HS-5 (cell line): ENCODE results near the gene ZDHHC16.
A peak's percentile ranks its signal among the peaks of the same experiment; 100 is the strongest.
"Not testable (repeated sequence)": the region's sequence is repeated elsewhere in the genome, so short reads cannot be mapped to it uniquely, and the experiment has no call there.

Experiments
- DNase-seq: peaks from one replicate; pipeline ENCODE4 v3.0.0-alpha.2; 2012; ENCODE audit warnings: low read depth

Gene ZDHHC16

DNA sequence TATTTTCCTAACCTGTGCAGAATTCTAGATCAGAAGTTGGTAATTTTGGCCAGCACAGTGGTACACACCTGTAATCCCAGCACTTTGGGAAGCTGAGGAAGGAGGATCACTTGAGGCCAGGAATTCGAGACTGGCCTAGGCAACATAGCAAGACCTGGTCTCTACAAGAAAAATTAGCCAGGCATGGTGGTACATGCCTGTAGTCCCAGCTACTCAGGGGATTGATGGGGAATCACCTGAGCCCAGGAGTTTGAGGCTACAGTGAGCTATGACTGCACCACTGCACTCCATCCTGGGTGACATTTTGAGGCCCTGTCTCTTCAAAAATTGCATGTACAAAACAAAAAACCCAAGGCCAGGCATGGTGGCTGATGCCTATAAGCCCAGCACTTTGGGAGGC is 11.4 kb upstream of the ZDHHC16 start:
- DNase-seq: no peak

DNA sequence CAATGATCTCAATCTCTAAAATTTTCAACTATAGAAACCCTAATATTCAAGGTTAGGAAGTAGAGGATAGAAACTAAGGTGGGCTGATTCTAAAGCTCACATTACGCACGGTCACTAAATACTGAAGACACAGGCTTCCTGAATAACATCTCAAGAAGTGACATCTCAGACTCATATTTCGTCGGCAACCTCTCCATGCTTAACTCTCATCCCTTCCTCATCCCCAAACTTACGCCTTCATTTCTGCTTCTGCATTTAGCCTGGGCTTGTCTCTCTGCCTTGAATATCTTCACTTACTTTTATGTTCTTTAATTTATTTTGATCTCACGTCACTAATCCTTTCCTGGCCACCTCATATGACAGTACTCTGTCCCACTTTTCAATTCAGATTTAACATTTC is 10.8 kb upstream of the ZDHHC16 start:
- DNase-seq: no peak

DNA sequence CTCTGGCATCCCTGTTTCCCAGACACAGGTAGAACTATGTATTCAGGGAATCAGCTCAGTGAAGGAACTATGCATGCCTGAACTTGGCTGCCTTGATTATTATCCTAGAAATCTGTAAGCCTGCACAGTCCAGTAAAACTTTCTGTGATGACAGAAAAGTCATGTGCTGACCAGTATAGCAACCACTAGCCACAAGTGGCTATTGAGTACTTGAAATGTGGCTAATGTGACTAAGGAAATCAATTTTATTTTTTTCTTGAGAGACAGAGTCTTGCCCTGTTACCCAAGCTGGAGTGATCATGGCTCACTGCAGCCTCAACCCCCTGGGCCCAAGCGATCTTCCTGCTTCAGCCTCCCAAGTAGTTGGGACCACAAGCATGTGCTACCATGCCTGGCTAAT is 3.7 kb upstream of the ZDHHC16 start:
- no peak for DNase-seq

DNA sequence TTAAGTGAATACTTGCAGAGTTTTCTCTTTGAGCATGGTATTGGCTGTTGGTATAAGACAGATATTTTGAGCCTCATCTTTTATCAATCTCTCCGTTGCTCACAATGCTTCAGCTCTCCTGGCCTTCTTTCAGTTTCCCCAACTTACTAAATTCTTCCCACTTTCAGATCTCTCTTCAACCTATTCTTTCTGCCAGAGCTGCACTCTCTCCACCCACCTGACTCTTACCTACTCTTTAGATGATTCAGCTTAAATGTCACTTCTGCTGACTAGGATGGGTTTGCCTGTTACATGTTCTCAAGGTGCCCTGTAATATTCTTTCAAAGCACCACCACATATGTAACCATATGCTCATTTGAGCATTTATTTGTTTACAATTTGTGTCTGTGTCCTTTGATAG is 1.8 kb upstream of the ZDHHC16 start:
- DNase-seq: no peak

DNA sequence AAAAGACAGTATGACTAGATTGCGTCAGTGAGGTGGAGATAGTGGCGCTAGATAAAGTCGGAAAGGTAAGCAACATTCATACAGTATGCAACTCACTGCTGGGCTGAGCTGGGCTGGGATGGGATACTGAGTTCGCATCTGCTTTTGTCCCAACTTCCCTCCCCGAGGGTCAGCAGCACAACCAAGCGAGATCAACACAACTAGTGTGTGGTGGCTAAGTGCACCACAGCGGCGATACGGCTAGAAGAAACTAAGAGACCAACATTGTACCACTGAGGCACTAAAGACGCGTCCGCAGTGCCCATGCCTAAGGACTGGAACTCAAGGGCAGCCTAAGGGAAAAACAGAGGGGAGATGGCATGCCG is 636 bp upstream of the ZDHHC16 start:
- DNase-seq: no peak

DNA sequence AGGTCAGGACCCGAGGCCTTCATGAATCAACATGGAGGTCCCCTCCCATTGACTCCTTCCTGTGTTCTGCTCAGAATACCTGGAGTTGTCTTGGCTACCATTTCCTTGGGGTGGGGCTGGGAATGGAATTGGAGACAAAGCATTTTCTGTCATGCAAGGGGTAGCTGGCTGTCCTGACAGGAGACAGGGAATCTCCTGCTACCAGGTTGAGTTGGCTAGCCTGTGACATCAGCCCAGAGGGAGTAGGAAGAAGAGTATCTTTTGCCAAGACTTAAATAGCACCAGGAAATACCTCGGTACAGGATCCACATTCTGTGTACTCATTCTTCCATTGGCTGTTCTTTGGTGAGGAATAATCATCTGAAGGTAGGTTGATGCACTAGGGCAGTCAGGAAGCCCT is 4.9 kb downstream of the ZDHHC16 start:
- DNase-seq: no peak

DNA sequence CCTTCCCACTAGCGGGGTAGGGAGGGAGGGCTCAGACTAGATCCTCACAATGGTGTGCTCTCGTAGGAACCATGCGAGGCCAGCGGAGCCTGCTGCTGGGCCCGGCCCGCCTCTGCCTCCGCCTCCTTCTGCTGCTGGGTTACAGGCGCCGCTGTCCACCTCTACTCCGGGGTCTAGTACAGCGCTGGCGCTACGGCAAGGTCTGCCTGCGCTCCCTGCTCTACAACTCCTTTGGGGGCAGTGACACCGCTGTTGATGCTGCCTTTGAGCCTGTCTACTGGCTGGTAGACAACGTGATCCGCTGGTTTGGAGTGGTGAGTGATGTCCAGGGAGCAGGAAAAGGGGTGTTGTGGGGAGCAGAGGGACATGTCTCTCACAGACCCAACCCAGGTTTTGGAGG is 5.6 kb downstream of the ZDHHC16 start:
- DNase-seq: no peak

DNA sequence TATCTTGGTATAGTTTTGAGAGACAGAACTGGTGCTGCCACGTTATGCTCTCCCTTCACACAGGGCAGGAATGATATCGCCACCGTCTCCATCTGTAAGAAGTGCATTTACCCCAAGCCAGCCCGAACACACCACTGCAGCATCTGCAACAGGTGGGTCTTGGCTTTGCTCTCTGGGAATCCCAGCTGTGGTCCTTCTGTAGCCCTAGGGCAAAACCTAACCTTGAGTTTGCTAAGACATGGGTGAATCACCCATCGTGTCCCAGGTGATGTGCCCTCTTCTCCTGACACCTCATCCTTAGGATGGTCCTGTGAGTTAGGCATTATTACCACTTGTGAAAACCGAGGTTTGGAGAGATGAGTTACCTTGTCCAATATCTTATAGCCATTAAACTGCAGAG is 6.4 kb downstream of the ZDHHC16 start:
- no peak for DNase-seq

DNA sequence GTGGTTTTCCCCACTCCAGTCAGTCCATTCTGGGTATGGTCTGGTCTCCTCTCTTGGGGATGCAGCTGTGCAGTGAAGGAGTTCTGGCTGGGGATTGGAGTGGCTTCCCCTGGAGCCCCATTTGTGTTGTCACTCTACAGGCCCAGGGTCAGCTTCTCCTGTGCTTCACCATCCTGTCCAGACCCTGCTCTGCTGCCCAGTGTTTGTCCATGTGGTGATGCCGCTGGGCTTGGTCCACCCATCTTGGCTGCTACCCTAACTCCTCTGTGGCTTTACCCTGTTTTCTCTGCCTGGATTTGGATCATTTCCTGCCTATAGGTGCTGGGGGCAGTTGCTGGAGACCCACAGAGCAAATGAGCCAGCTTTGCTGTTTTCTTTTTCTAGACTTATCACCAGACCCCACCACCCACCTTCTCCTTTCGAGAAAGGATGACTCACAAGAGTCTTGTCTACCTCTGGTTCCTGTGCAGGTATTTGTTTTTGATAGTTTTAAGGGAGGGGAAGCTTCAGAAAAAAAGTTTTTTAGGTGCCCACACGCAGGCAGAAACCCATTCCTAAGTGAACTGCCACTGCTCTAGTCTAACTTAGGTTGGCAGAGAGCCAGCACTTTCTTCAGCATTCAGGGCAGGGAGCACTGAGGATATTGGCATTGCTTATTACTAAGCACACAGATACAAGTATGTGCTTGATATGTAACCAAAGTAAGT is 8.5 kb downstream of the ZDHHC16 start:
- no peak for DNase-seq

DNA sequence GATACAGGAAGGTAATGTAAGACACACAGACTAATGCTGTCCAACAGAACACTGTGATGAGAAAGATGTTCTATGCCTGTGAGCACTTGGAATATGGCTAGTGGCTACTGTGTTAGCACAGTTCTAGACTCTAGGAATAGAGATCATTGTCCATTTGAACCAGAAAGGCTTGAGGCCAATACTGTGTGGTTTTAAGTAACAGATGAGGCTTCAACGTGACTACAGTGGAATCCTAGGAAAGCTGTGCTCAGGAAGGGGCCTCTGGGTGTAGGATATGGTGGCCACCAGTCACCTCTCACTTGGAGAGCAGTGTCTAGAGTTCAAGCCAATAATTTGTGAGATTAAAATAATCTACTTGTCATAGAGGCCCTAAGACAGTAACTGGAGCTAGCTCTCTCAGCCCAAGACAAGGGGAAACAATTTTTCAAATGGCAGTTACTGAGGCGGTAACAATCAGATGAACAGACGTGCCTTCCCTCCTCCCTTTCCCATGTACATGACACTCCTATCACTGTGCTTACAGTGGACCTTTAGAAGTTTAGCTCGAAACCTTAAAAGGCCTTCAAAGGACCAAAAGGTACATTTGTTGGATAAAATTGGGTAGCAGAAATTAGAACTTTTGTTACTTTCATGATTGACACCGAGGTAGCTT is 10.2 kb downstream of the ZDHHC16 start:
- DNase-seq: no peak

DNA sequence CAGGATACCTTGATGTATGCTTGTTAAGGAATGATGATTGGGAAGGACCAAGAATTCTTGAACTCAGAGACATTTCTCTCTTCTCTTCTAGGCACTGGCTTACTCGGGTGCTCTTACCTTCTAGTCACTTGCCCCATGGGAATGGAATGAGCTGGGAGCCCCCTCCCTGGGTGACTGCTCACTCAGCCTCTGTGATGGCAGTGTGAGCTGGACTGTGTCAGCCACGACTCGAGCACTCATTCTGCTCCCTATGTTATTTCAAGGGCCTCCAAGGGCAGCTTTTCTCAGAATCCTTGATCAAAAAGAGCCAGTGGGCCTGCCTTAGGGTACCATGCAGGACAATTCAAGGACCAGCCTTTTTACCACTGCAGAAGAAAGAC is 10.7 kb downstream of the ZDHHC16 start:
- DNase-seq: no peak

DNA sequence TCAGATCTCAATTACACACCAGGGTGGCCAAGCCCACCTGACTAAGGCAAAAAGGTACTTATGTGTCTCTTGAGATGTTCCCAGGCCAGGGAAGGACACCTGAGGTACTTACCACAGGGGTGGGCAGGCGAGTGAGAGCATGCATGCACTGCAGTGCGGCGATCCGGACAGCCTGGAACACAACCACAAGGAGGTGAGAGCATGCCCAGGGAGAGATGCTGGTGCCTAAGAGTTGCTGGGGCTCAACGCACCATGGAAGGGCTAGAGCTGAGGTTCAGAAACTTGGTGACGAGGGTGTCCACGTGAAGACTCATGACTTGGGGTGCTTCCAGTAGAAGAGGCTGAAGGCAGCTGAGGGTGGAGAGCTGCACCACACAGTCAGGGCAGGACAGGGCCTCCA is 13.1 kb downstream of the ZDHHC16 start:
- DNase-seq: no peak

DNA sequence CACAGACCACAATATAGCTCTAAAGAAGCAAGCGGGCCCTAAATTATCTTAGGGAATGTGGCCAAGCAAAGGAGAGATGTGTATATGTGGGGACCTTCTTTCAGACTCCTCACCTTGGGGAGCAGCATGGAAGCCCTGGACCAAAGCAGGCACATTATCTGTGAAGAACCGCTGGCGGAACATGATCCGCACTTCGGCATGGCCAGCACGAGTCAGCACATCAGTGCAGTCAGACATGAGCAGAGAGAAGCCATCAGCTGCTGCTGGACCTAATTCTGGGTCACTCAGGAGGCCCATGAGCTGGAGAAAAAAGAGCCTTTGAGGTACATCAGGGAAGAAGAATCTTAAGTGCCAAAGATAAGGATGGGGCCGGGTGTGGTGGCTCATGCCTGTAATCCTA is 14.0 kb downstream of the ZDHHC16 start:
- DNase-seq: no peak

DNA sequence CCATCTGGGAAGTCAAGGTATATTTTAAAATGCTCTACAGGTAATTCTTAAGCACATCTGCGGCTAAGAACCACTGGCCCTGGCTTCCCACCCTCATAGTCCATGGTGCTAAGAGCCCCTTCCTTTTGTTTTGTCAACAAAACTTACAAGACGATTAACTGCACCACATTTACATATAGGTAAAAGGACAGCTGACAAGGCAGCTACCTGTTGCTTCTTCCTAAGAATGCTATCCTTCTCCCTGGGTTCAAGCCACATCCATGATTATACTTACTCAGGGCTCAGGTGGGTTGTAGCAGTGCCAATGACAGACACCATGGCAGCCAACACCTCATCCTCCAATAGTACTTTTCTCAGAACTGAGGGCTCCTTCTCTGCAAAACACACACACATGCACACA is 16.3 kb downstream of the ZDHHC16 start:
- no peak for DNase-seq

DNA sequence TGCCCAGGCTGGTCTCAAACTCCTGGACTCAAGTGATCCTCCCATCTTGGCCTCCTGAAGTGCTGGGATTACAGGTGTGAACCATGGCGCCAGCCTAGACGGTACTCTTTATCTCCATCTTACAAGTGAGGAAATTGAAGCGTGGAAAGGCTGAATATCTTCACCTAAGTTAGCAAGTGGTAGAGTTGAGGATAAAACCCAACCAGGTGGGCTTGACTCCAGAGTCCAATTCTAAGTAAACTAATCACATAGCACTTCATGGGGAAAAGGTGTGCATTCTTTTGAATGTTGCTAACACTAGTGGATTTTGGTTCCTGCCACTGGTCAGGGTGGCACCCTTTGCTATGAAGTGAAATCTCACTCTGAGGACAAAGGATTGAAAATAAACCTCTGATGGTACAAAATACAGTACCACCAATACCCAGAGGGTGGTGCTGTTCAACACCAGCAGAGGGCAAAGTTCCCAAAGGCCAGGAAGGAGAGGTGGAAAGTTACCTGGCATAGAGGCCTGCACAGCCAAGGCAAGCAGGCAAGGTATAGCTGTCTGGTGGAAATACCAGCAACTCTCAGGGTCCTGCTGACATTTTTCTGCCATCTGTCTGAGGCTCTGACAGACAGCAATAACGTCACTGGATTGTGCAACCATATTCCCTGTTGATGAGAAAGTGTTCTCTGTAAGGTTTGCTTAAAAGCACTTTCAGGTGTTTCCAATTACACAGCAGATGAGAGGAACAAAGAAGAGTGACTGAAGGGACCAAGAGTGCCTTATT is 17.6 kb downstream of the ZDHHC16 start:
- DNase-seq: peak; percentile 68

DNA sequence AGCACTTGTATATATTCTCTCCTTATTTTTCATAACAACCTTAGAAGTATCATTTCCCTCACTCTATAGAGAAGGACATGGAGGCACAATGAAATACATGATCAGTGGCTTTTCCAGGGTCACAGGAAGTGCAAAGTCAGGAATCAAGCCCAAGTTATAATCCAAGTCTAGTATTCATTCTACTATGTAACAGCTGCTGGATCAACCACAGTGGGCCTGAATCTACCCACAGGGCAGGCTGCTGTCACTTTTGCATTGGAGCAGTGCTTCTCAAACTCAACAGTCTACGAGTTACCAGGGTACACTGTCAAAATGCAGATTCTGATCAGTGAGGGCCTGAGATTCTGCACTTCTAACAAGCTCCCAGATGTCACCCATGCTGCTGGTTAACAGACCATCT is 18.3 kb downstream of the ZDHHC16 start:
- no peak for DNase-seq

DNA sequence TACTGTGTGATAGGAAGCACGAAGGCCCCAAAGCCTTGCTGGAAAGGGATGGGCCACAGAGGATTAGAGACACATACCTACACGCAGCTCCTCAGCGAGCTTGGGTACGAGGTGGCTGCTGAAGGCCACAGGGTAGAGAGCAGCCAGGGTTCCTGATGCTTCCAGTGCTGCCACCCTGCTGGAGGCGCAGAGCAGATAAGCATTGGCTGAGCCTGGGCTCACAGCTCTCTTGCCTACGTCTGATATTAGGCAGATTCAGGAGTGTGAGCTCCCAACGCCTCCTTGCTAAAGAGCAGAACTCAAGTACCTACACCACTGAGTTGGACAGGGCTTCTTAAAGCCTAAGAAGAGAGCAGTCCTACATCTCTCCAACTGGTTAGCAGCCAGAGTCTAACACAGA is 20.0 kb downstream of the ZDHHC16 start:
- no peak for DNase-seq

DNA sequence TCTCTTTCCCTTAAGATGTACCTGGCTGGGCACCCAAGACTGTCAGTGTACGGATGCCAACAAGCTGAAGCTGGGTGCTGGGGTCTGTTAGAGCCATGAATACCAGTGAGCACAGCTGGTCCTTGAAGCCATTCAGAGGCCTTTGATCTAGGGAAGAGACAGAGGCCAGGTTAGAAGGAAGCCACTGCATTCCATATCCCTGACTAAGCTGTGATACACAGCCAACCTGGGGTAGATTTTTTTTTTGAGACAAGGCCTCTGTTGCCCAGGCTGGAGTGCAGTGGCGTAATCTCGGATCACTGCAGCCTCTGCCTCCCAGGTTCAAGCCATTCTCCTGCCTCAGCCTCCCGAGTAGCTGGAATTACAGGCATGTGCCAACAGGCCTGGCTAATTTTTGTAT is 20.8 kb downstream of the ZDHHC16 start:
- DNase-seq: peak; percentile 40

DNA sequence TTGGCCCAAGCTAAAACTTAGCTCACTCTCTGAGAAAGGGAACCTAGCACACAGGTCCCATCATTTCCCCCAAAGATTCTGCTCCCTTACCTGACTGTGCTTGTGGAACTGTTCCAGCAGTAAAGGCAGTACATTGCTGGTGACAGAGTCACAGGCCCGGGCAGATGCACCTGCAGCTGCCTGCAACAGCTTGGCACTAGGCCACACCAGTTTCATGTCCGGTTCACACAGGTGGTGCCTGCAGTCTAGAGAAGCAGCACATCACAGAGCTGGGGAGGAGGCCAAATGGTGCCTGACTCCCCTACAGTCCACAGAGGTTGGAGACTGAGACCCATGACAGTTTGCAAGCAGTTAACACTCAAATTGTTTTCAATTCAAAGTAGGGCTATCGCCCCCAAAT is 22.2 kb downstream of the ZDHHC16 start:
- DNase-seq: no peak

DNA sequence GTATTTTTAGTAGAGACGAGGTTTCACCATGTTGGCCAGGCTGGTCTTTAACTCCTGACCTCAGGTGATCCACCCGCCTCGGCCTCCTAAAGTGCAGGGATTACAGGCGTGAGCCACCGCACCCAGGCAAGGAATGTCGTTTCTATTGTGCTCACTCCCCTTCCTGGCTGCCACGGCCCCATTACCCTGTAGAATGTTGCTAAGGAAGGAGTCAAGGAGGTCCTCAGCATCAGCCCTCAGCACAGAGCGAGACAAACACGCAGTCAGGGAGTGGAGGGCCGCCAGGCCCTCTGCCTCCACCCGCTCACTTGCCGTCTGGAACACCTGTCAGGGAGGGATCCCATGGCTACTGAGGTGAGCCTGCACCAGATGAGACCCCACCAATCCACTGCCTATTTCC is 22.8 kb downstream of the ZDHHC16 start:
- DNase-seq: not testable (repeated sequence)

DNA sequence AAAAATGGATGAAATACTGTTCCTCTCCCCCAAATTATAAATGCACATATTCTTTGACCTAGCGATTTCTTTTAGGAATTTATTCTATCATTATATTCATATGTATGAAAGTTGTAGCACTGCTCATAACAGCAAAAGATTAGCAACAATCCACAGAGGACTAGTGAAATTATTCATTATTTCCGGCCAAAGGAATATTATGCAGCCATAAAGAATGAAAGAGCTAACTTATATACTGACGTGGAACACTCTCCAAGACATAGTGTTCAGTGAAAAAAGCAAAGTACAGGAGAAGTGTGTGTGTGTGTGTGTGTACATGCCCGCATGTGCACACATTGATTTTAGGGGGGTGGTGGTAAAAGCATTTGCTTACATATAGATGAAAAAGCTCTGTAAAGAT is 28.9 kb downstream of the ZDHHC16 start:
- DNase-seq: no peak

DNA sequence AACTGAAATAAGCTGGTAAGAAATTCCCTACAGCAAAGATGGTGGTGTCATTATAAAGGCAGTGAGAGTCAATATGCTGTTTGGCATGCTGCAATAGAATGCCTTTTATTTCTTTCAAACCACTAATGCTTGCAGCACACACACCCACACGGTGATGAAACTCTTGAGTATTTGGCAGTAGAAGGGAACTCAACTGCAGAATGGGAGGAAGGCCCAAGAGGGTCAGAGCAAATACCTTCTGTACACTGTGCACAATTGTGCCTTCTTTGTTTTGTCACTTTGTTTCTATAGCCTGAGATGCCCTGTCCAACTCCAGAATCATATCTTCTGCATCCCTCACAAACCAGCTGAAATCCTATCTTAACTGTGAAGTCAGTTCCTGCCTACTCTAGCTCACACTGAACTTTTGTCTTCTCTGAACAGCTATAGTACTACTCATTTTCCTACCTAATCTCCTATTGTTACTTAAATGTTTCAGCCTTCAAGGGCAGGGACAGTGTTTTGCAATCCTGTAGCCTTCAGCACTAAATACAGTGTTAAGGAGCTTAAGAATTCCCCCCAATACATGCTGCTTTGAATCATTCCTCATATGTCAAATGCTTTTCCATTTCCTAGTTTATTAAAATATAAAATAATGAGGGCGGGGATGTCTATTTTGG is 30.1 kb downstream of the ZDHHC16 start:
- no peak for DNase-seq

DNA sequence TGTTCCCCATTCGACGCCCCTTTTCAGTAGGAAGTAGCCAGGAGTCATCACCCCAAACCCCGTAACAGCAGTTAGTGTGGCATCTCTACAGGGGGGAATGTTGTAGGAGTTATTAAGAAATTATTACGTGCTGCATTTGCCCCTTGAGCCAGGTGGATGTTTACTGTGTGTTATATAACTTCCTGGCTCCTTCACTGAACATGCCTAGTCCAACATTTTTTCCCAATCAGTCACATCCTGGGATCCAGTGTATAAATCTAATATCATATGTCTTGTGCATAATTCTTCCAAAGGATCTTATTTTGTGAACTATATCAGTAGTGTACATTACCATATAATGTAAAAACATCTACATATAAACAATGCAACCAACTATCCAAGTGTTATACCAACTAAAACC is 33.4 kb downstream of the ZDHHC16 start:
- DNase-seq: not testable (repeated sequence)
